CD4-positive, alpha-beta T cell treated with Interleukin-4 for 1 hour (primary cell): ENCODE measurements around the gene ZNF69.
"Not testable (repeated sequence)": the region's sequence is repeated elsewhere in the genome, so short reads cannot be mapped to it uniquely, and the experiment has no call there.

ENCODE experiments used
- DNase-seq, 2 donors: peaks; one replicate each; pipeline ENCODE4 v3.0.0-alpha.2; 2020 to 2022

ZNF69 gene

DNA sequence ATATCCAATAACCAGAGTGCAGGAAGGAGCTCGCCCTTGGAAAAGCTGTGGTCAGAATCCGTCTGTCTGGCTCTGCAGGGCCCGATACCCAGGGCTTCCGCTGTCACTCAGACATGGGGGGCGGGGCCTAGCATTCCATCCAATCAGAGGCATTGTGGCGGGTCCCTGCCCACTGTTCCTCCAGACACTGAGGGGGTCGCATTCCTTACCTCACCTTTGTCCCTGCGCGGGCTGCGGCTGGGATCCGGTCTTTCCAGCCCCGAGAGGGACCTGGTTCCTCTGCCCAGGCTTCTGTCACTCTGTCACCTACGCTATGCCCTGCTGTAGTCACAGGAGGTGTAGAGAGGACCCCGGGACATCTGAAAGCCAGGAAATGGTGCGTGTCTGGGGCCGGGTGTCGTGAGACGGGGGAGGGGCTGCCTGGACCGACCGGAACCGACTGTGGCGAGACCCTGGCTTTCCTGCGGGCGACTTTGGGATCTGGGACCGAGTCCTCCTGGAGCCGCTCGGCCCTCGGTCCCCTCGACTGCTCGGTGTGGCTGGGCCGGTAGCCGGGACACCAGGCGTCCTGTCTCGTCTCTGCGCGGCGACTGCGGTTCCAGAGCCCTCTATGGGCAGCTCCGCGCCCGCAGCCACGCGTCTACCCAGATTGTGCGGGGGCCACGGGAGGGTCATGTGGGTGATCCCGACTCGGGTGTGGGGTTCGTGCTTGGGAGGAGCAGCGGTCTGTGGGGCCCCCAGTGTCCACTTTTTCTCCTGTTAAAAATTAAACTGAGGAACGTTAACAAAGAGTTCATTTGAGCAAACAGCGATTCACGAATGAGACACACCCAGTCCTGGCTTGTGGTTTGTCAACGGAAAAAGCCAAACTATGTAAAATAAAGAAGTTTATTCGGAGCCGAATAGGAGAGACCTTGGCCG, at the start of gene ZNF69:
ZNF69 (plus strand) TSS at position 172 of the 921 bp plus-strand sequence; CDS start at position 314, 142 bp downstream.
- peak; percentile 60 to 67 for DNase-seq

DNA sequence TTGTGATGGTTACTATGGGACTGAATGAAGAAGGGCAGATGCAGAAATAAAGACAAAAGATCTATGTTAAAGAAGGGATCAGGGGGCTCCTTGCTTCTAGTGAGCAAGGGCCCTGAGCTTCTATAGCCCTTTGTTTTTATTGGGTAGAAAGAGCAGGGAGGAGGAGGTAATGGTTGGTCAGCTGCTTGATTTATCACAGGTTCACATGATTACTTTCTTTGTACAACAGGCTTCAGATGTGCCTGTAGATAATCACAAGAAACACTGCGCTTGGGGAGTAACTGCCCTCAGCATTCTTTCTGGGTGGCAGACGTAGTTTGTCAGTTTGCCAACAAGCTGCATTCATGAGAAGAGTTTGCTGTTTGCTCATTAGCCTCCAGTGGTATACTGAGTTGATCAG, 43.9 kb upstream of the ZNF69 start:
- no peak for DNase-seq

- DNase-seq: not testable (repeated sequence)
These were observed 40.0 kb upstream of the ZNF69 start for GRCh38 chr19:11847615-11848014.

GRCh38 chr19:11848200-11848593, 39.4 kb upstream of the ZNF69 start:
- no peak for DNase-seq

GRCh38 chr19:11848594-11849469, 38.8 kb upstream of the ZNF69 start, which contains the start of gene ZNF439:
TSS of gene ZNF439 (plus strand) at chr19:11848726. CDS start at chr19:11848868, 142 bp downstream.
- DNase-seq: peak; percentile 90 to 91

DNA sequence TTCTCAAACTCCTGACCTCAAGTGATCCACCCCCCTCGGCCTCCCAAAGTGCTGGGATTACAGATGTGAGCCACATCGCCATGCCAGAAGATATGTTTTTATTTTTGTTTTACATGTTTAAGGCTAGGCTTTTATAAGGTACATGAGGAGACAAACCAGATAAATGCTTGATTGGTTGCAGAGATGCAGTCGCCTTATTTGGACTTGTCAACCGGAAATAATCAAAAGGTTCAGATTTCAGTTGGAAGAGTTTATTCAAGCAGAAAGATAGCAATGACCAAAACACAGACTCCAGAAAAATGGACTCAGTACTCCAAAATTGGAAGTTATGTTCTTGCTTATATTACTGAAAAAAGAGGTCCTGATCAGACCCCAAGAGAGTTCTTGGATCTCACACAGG, 37.3 kb upstream of the ZNF69 start:
- DNase-seq: not testable (repeated sequence)

DNA sequence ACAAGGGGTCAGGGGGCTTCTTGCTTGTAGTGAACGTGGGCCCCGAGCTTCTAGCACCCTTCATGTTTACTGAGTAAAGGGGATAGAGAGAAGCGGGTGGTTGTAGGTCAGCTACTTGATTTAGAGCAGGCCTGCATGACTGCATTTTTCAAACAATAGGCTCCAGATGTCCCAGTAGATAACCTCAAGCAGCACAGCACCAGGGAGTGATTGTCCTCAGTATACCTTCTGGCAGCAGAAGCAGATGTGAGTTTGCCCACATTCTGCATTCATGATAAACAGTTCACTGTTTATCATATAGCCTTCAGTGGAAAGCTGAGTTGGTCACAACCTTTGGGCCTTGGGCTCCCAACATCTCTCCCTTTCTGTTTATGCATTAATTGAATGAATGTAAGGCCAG, 34.2 kb upstream of the ZNF69 start:
- no peak for DNase-seq

- no peak for DNase-seq
These were observed 30.9 kb upstream of the ZNF69 start for GRCh38 chr19:11856596-11857250.

DNA sequence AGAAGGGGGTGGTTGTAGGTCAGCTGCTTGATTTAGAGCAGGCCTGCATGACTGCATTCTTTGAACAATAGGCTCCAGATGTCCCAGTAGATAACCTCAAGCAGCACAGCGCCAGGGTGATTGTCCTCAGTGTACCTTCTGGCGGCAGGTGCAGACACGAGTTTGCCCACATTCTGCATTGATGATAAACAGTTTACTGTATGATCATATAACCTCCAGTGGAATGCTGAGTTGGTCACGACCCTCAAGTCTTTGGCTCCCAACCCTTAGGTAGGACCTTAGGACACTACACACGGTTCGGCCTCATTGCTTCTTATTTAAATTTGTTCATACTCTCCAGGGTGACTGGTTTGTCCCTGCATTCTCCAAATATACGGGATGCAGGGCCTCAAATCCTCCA, 26.9 kb upstream of the ZNF69 start:
- DNase-seq: no peak

DNA sequence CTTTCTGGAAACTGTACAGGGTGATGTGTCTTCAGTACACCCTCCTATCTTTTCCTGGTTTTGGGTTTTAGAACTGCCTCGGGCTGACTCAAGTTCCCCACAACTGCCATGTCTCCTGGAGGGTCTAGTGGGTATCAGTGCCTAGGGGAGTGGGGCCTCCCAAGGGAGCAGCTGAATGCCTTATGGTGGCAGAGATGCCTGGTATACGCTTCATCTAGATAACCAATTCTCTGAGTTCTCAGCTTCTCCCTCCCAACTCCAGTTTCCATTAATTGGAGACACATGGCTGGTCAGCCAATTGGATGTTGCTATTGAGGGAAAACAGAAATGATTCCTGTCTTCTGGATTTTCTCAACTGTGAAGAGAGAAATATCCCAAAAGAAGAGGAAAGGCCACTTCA, 26.3 kb upstream of the ZNF69 start:
- DNase-seq: no peak

DNA sequence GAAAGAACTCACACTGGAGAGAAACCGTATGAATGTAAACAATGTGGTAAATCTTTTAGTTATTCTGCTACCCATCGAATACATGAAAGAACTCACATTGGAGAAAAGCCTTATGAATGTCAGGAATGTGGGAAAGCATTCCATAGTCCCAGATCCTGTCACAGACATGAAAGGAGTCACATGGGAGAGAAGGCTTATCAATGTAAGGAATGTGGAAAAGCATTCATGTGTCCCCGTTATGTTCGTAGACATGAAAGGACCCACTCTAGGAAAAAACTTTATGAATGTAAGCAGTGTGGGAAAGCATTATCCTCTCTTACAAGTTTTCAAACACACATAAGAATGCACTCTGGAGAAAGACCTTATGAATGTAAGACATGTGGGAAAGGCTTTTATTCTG, 19.8 kb upstream of the ZNF69 start:
- DNase-seq: not testable (repeated sequence)

DNA sequence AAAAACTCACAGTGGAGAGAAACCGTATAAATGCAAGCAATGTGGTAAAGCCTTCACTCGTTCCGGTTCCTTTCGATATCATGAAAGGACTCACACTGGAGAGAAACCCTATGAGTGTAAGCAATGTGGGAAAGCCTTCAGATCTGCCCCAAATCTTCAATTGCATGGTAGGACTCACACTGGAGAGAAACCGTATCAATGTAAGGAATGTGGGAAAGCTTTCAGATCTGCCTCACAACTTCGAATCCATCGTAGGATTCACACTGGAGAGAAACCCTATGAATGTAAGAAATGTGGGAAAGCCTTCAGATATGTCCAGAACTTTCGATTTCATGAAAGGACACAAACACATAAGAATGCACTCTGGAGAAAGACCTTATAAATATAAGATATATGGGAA, 19.4 kb upstream of the ZNF69 start:
- no peak for DNase-seq

DNA sequence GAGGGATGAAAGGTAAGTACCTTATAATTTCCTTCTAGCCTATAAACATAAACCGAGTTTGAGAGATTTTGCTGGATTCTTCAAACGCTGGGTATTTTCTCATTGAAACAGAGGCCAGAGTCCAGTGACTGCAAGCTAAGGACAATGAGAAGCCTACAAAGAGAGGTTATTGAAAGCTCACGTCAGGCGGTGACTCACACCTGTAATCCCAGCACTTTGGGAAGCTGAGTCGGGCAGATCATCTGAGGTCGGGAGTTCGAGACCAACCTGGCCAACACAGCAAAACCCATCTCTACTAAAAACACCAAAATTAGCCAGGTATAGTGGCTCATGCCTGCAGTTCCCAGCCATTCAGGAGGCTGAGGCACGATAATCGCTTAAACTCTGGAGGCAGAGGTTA, 15.0 kb upstream of the ZNF69 start:
- no peak for DNase-seq

DNA sequence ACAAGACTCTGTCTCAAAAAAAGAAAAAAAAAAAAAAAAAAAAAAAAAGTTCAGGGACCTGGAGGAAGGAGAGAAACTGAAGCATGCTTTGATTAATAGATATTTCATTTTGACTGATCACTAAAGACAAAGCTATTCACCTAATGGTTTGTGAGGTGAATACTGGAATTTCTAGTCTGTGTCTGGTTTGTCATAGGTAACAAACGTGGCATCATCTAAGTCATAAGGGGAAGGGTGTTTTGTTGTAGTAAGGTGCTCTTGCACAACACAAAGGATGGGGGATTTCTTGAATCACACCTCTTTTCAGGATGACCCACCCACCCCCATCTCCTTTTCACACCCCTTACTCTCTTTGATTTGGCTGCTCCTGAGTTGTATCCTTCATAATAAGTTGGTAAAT, 13.8 kb upstream of the ZNF69 start:
- DNase-seq: no peak

DNA sequence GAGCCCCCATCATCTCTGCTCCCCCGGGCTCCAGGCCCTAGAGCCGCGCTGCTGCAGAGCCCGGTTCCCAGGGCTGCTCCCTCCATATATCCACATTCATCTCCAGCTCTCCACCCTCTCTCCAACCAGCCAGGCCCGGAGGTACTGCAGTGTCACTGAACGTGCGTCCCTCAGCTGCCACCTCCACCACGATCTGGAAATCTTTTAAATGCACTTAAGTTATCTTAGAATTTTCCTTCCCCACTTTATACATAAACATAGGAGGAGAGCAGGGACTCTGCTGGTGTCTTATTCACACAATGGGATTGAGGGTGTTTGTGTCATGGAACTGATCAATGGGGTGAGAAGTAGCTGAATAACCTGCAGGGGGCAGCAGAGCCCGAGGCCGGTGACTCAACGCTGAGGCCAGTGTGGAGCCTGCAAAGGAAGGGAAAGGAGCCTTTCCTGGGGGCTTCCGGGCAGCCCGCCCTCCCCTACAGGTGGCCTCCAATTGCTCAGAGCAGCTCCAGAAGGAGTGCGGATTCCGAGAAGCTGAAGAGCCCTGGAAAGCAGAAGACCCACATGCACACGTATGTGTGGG, 7.8 kb upstream of the ZNF69 start:
- peak; percentile 23 to 44 for DNase-seq

DNA sequence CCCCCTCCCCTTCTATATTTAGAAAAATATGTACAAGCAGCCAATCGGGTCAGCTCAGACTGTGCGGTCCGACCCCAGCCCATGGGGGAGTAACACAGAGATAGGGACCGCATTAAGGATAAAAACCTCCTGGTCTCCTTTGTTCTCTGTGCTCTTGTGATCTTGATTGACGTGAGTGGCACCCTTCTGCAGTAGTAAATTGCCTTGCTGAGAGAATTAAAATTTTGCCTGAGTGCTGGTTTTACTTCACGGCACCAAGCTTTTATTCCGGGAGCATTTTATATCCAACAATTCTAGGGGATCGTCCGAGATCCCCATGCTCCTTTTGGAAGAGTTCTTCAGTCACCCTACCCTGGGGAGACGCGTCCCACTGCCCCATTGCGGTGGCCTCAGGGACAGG, 7.0 kb upstream of the ZNF69 start:
- no peak for DNase-seq

GRCh38 chr19:11881151-11881800, 6.3 kb upstream of the ZNF69 start:
- DNase-seq: peak; percentile 62 to 74

DNA sequence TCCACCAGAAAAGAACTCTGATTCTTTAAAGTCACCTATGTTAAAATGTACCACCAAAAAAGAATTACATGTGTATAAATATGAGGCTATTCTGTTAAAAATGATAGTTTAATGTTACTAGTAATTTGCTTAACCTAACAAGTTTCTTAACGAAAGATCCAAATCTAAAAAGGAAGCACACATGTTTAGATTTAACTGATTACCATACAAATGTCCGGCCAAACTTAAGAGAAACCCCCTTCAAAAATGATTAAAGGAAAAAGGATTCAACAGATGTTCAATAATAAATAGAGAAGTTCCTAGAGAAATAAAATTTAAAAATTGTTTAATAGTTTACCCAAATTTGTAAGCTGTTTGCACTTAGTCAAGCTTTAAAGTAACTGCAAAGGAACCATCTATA, 5.0 kb upstream of the ZNF69 start:
- no peak for DNase-seq

DNA sequence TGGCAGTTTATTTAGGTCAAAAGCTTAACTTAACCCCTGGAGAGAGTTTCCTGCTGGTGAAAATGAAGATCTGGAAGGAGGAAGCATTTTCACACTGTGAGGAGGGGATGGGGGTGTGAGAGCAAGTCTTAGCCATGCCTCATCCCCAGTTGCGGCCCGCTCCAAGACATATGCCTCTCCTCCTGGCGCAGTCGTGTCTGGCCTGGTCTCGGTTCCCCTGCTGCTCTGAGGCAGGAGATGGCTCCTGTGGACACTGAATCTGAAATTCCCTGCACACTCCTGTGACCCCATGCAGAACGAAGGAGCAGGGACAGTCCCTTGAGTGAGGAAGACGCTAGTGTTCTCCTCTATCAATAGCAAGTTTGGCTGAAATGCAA, 360 bp upstream of the ZNF69 start:
- no peak for DNase-seq

DNA sequence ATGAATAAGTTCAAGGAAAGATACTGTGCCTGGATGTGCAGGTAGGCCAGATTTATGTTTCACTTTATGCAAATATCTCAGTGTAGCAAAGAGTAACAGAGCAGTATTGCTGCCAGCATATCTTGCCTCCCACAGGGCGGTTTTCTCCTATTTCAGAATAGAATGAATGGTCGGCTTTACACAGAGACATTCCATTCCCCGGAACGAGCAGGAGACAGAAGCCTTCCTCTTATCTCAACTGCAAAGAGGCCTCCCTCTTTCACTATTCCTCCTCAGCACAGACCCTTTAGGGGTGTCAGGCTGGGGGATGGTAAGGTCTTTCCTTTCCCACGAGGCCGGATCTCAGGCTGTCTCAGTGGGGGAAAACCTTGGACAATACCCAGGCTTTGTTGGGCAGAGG, 2.3 kb downstream of the ZNF69 start:
- not testable (repeated sequence) for DNase-seq

DNA sequence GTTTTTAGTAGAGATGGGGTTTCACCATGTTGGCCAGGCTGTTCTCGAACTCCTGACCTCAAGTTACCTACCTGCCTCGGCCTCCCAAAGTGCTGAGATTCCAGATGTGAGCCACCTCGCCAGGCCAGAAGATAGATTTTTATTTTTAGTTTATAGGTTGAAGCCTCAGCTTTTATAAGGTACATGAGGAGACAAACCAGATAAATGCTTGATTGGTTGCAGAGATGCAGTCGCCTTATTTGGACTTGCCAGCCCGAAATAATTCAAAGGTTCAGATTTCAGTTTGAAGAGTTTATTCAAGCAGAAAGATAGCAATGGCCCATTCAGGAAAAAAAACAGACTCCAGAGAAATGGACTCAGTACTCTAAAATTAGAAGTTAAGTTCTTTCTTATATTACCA, 3.1 kb downstream of the ZNF69 start:
- no peak for DNase-seq

DNA sequence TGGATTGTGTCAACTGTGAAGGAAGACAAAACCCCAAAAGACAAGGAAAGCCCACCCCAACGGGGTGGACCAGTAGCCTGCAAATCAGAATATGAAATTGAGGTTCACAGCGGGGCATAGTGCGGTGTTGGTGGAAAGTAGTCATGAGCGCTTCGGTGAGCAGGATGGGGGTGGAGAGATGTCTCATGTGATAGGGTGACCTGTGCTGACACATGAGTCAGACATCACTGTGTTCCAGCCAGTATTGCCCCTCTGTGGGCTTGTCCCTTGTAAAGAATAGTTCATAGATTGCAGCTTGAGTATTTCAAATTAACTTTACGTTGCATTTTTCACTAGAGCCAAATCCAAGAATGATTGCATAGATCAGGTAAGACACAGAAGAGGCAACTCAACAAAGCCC, 7.3 kb downstream of the ZNF69 start:
- DNase-seq: no peak
